ENCODE results near the gene CHDH. TPM values are rescaled to one million over a fixed set of nuclear protein-coding genes. Genes with fewer than 3 reads are reported as not detected.

The CHDH gene
- polyA plus RNA-seq, 3 donors, result not detected

DNA sequence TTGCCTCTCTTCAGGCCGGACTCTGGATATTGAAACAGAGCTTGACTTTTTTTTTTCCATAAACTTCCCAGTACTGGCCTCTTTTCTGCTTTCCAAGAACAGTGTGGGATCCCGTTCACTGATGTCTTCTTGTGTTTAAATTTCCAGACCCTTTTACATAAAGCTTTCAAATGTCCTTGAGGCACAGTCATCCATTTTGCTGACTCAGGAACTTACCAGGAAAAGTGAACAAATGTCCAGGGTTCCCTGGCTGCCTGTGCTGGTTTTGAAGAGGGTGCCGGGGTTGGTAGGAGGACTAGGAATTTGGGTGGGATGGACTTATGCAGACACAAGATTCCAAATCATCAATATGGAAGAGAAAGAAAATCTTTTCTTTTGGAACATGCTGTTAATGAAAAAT lies 68.1 kb downstream of the CHDH start:
- peaks cover 0 to 2% (median 0%) of the 10 kb centered on the region in 7 donors for H3K9me3 Mint-ChIP-seq
- Histone ChIP-seq H3K9me3 (replicated peaks in 1 of 2; ENCODE audit: control insufficient read depth in 1 of 2, insufficient read depth in 1 of 2, low read length in 2 of 2) (no peaks in the 10 kb centered on the region), H3K4me1 (ENCODE audit: control insufficient read depth in 1 of 2, insufficient read depth in 2 of 2, low read length in 2 of 2) (no peaks in the 10 kb centered on the region), H2AFZ (ENCODE audit: insufficient read depth, low read depth, low read length, poor library complexity, severe bottlenecking) (no peak overlapping the region), H3K4me2 (replicated peaks; ENCODE audit: extremely low read depth, low read length, poor library complexity, severe bottlenecking) (no peak overlapping the region), H3K9ac (ENCODE audit: insufficient read depth, low read length, poor library complexity, severe bottlenecking) (no peak overlapping the region), H3K27ac (ENCODE audit: low read depth in 1 of 2, low read length in 2 of 2) (no peak overlapping the region), H3K36me3 (replicated peaks in 1 of 2; ENCODE audit: control insufficient read depth in 1 of 2, insufficient read depth in 2 of 2, low read length in 2 of 2) (no peaks in the 10 kb centered on the region), H4K20me1 (ENCODE audit: insufficient read depth, low read length) (no peaks in the 10 kb centered on the region), H3K4me3 (replicated peaks in 1 of 3; ENCODE audit: low read depth in 2 of 3, low read length in 3 of 3) (no peak overlapping the region), H3K27me3 (ENCODE audit: control insufficient read depth in 2 of 2, insufficient read depth in 2 of 2, low read length in 2 of 2) (no peaks in the 10 kb centered on the region), H3K79me2 (ENCODE audit: insufficient read depth, low read length) (no peaks in the 10 kb centered on the region)
- TF ChIP-seq, protein P1, sequence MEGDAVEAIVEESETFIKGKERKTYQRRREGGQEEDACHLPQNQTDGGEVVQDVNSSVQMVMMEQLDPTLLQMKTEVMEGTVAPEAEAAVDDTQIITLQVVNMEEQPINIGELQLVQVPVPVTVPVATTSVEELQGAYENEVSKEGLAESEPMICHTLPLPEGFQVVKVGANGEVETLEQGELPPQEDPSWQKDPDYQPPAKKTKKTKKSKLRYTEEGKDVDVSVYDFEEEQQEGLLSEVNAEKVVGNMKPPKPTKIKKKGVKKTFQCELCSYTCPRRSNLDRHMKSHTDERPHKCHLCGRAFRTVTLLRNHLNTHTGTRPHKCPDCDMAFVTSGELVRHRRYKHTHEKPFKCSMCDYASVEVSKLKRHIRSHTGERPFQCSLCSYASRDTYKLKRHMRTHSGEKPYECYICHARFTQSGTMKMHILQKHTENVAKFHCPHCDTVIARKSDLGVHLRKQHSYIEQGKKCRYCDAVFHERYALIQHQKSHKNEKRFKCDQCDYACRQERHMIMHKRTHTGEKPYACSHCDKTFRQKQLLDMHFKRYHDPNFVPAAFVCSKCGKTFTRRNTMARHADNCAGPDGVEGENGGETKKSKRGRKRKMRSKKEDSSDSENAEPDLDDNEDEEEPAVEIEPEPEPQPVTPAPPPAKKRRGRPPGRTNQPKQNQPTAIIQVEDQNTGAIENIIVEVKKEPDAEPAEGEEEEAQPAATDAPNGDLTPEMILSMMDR (IDR thresholded peaks at IDR 0.05), result no peak
- intact Hi-C loops (cut with micrococcal nuclease), result no loop called here
- no peak overlapping the region for H3K27ac Mint-ChIP-seq
- H3K27me3 Mint-ChIP-seq (ENCODE audit: low read depth in 3 of 3), result peaks cover 2 to 5% (median 3%) of the 10 kb centered on the region in 3 donors
- no peaks in the 10 kb centered on the region for H3K36me3 Mint-ChIP-seq
- no peak overlapping the region for H3K4me3 Mint-ChIP-seq
- no peak for DNase-seq
- WGBS (ENCODE audit: insufficient coverage), result 83% methylated on average over 1 of the region's 3 CpGs
- peaks cover 2% of the 10 kb centered on the region for H3K4me1 Mint-ChIP-seq

DNA sequence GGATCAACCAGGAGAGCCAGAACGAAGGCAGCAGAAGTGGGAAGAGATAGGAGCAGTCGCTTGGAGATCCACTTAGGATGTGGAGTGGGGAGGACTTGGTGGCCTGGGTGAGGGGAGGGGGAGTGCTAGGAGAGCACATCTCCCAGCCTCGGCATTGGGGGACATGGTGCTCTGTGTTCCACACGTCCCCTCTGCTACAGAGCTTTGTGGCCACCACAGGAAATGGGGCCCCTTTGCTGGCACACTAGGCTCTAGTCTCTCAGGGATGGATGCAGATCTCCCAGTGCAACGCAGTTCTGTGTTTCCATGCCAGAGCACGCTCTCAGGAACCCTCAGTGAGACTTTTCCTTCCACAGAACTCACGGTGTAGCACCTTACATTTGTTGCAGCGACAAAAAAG lies 68.8 kb downstream of the CHDH start:
- Histone ChIP-seq H3K9ac (ENCODE audit: insufficient read depth, low read length, poor library complexity, severe bottlenecking) (no peak overlapping the region), H3K4me3 (replicated peaks in 1 of 3; ENCODE audit: low read depth in 2 of 3, low read length in 3 of 3) (no peak overlapping the region), H3K79me2 (ENCODE audit: insufficient read depth, low read length) (no peaks in the 10 kb centered on the region), H2AFZ (ENCODE audit: insufficient read depth, low read depth, low read length, poor library complexity, severe bottlenecking) (no peak overlapping the region), H3K9me3 (replicated peaks in 1 of 2; ENCODE audit: control insufficient read depth in 1 of 2, insufficient read depth in 1 of 2, low read length in 2 of 2) (no peaks in the 10 kb centered on the region), H4K20me1 (ENCODE audit: insufficient read depth, low read length) (no peaks in the 10 kb centered on the region), H3K4me1 (ENCODE audit: control insufficient read depth in 1 of 2, insufficient read depth in 2 of 2, low read length in 2 of 2) (no peaks in the 10 kb centered on the region), H3K27me3 (ENCODE audit: control insufficient read depth in 2 of 2, insufficient read depth in 2 of 2, low read length in 2 of 2) (no peaks in the 10 kb centered on the region), H3K27ac (ENCODE audit: low read depth in 1 of 2, low read length in 2 of 2) (no peak overlapping the region), H3K36me3 (replicated peaks in 1 of 2; ENCODE audit: control insufficient read depth in 1 of 2, insufficient read depth in 2 of 2, low read length in 2 of 2) (no peaks in the 10 kb centered on the region), H3K4me2 (replicated peaks; ENCODE audit: extremely low read depth, low read length, poor library complexity, severe bottlenecking) (no peak overlapping the region)
- Mint-ChIP-seq H3K27ac (no peak overlapping the region), H3K36me3 (no peaks in the 10 kb centered on the region), H3K4me3 (no peak overlapping the region), H3K27me3 (ENCODE audit: low read depth in 3 of 3) (peaks cover 0 to 5% (median 3%) of the 10 kb centered on the region in 3 donors), H3K4me1 (peaks cover 2% of the 10 kb centered on the region), H3K9me3 (peaks cover 0 to 2% (median 0%) of the 10 kb centered on the region in 7 donors)
- intact Hi-C loops (cut with micrococcal nuclease), result no loop called here
- no peak for DNase-seq
- TF ChIP-seq, protein P1 (IDR thresholded peaks at IDR 0.05), result no peak
- 59% methylated on average over 8 of the region's 8 CpGs for WGBS (ENCODE audit: insufficient coverage)
